Panc1 (cell line): ENCODE measurements around the gene TREM2. TPM values are rescaled to one million over a fixed set of nuclear protein-coding genes. Genes with fewer than 3 reads are reported as not detected.
"Not testable (repeated sequence)": the region's sequence is repeated elsewhere in the genome, so short reads cannot be mapped to it uniquely, and the experiment has no call there.

Source experiments
- ATAC-seq: fragments of 200-7000 bp; cut with Tn5 transposase; 2 replicates; pipeline ENCODE4 v1.9.1; 2020; ENCODE audit warnings: mild to moderate bottlenecking, moderate library complexity
- BruUV-seq: library from RNA; stranded (reverse); fragments of 400-500 nt; replicated peaks from 2 replicates; lab custom pipeline; 2021; lab: Mats Ljungman, UMichigan
- CTCF ChIA-PET: fragments of 300-600 bp; sonication (Branson Sonifier 250); formaldehyde crosslinking; loops from one replicate; lab custom pipeline; 2022; ENCODE audit warnings: antibody characterized with exemption; lab: Charles Lee
- POLR2A ChIA-PET: fragments of 300-600 bp; sonication (Branson Sonifier 250); formaldehyde crosslinking; loops from one replicate; lab custom pipeline; 2022; ENCODE audit warnings: antibody characterized with exemption; lab: Charles Lee
- DNase-seq: peaks from one replicate; pipeline ENCODE4 v3.0.0-alpha.2; 2010; ENCODE audit warnings: low read depth, low spot score
- H3K27ac ChIP-seq: 2 replicates; pipeline ENCODE4 v1.5.1; 2011; ENCODE audit warnings: mild to moderate bottlenecking, low read length, inconsistent platforms
- H3K27me3 ChIP-seq: fragments of 200-500 bp; sonication (Bioruptor generic); 2 replicates; pipeline ENCODE4 v1.6.0; 2014; ENCODE audit warnings: low read length, inconsistent platforms; ENCODE audit not compliant: control insufficient read depth, insufficient read depth
- H3K36me3 ChIP-seq: fragments of 200-500 bp; sonication (Bioruptor generic); 2 replicates; pipeline ENCODE4 v1.5.1; 2014; ENCODE audit warnings: inconsistent platforms, mild to moderate bottlenecking, low read length, moderate library complexity; ENCODE audit not compliant: control insufficient read depth, insufficient read depth
- H3K4me1 ChIP-seq: 2 replicates; pipeline ENCODE4 v1.5.1; 2011; ENCODE audit warnings: inconsistent platforms, mild to moderate bottlenecking, low read length, moderate library complexity; ENCODE audit not compliant: control insufficient read depth, insufficient read depth
- H3K4me3 ChIP-seq, 2 experiments: 2 replicates each; pipeline ENCODE4 v1.5.1; 2011 to 2012; ENCODE audit warnings: low read depth in 2 of 2, low read length in 2 of 2, mild to moderate bottlenecking in 2 of 2, inconsistent platforms in 1 of 2, moderate library complexity in 1 of 2
- H3K9me3 ChIP-seq: fragments of 200-500 bp; sonication (Bioruptor generic); 2 replicates; pipeline ENCODE4 v1.5.1; 2014; ENCODE audit warnings: low read depth, mild to moderate bottlenecking, inconsistent platforms, low read length, moderate library complexity; ENCODE audit not compliant: control insufficient read depth, insufficient read depth
- POLR2AphosphoS5 ChIP-seq: IDR thresholded peaks from 2 replicates; pipeline ENCODE4 v1.6.1; 2012; ENCODE audit warnings: mild to moderate bottlenecking, low read depth, low read length, moderate library complexity
- SIN3A ChIP-seq: IDR thresholded peaks from 2 replicates; pipeline ENCODE4 v1.6.1; 2012; ENCODE audit warnings: low read depth, mild to moderate bottlenecking, low read length, moderate library complexity, borderline replicate concordance; ENCODE audit not compliant: insufficient read depth
- TCF7L2 ChIP-seq: IDR thresholded peaks from 2 replicates; pipeline ENCODE4 v1.6.1; 2011; ENCODE audit warnings: mild to moderate bottlenecking, low read depth, low read length, inconsistent platforms
- in situ Hi-C: cut with HindIII; loops from 2 replicates; pipeline ENCODE4 v1.10.0; 2016; ENCODE audit warnings: low sequenced_read_pairs, low pct_unique_long_range_greater_than_20kb
- intact Hi-C: fragments of 100-400 bp; cut with micrococcal nuclease; formaldehyde crosslinking; loops from one replicate; pipeline ENCODE4 v1.10.0; 2022; ENCODE audit not compliant: unreplicated experiment
- total RNA-seq: library from RNA; stranded (reverse); gene quantifications from one replicate; pipeline ENCODE4 v1.2.1, GENCODE V29; 2021; ENCODE audit not compliant: unreplicated experiment
- TF ChIP-seq, protein P1 (sequence below): fragments of 450-650 bp; IDR thresholded peaks from 2 replicates; pipeline ENCODE4 v1.5.1; 2017; ENCODE audit warnings: mild to moderate bottlenecking
- TF ChIP-seq, protein P2 (sequence below), 2 experiments: IDR thresholded peaks; 2 replicates each; pipeline ENCODE4 v1.6.1; 2011 to 2012; ENCODE audit warnings: low read depth in 2 of 2, control low read depth in 1 of 2, low read length in 1 of 2, mild to moderate bottlenecking in 1 of 2, moderate library complexity in 1 of 2; ENCODE audit not compliant: insufficient read depth in 1 of 2

TREM2 gene
- total RNA-seq, 1 experiment from 2014 or later, result not detected

DNA sequence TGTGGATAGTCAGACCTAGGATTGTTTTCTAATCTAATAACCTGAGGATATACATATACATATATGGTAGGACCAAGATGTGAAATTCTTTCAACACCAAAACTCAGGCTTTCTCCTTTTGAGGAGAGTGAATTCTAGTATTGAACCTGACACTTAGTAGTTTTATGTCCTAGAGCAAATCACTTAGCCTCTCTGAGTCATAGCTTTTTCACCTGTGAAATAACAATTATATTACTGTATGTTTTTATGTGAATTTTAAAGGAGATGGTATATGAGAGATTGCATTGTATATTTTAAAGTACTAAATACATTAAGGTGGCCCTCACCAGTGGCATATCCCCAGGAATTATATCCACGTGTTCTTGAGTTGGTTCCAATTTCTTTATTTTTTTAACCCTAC is 43.4 kb downstream of the TREM2 start:
- intact Hi-C loops, result no loop called here
- in situ Hi-C loops, result no loop called here
- ChIA-PET CTCF (no interaction called here), POLR2A (no interaction called here)
- no peak for DNase-seq
- H3K9me3 ChIP-seq, result no peaks in the 10 kb centered on the region
- no peak for ATAC-seq
- TF ChIP-seq, protein P1, sequence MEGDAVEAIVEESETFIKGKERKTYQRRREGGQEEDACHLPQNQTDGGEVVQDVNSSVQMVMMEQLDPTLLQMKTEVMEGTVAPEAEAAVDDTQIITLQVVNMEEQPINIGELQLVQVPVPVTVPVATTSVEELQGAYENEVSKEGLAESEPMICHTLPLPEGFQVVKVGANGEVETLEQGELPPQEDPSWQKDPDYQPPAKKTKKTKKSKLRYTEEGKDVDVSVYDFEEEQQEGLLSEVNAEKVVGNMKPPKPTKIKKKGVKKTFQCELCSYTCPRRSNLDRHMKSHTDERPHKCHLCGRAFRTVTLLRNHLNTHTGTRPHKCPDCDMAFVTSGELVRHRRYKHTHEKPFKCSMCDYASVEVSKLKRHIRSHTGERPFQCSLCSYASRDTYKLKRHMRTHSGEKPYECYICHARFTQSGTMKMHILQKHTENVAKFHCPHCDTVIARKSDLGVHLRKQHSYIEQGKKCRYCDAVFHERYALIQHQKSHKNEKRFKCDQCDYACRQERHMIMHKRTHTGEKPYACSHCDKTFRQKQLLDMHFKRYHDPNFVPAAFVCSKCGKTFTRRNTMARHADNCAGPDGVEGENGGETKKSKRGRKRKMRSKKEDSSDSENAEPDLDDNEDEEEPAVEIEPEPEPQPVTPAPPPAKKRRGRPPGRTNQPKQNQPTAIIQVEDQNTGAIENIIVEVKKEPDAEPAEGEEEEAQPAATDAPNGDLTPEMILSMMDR, result no peak
- TF ChIP-seq TCF7L2 (no peak), POLR2AphosphoS5 (no peak), SIN3A (no peak)
- TF ChIP-seq, protein P2, sequence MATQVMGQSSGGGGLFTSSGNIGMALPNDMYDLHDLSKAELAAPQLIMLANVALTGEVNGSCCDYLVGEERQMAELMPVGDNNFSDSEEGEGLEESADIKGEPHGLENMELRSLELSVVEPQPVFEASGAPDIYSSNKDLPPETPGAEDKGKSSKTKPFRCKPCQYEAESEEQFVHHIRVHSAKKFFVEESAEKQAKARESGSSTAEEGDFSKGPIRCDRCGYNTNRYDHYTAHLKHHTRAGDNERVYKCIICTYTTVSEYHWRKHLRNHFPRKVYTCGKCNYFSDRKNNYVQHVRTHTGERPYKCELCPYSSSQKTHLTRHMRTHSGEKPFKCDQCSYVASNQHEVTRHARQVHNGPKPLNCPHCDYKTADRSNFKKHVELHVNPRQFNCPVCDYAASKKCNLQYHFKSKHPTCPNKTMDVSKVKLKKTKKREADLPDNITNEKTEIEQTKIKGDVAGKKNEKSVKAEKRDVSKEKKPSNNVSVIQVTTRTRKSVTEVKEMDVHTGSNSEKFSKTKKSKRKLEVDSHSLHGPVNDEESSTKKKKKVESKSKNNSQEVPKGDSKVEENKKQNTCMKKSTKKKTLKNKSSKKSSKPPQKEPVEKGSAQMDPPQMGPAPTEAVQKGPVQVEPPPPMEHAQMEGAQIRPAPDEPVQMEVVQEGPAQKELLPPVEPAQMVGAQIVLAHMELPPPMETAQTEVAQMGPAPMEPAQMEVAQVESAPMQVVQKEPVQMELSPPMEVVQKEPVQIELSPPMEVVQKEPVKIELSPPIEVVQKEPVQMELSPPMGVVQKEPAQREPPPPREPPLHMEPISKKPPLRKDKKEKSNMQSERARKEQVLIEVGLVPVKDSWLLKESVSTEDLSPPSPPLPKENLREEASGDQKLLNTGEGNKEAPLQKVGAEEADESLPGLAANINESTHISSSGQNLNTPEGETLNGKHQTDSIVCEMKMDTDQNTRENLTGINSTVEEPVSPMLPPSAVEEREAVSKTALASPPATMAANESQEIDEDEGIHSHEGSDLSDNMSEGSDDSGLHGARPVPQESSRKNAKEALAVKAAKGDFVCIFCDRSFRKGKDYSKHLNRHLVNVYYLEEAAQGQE (IDR thresholded peaks at IDR 0.05; ENCODE audit: insufficient read depth in 1 of 2, low read depth in 2 of 2, low read length in 1 of 2), result no peak
- no peaks in the 10 kb centered on the region for H3K36me3 ChIP-seq
- no peaks in the 10 kb centered on the region; the same call in 1 of the 2 replicates for H3K27me3 ChIP-seq
- no peaks in the 10 kb centered on the region for H3K4me1 ChIP-seq
- H3K27ac ChIP-seq, result no peak overlapping the region
- BruUV-seq, result no TSS peak
- no peak overlapping the region for H3K4me3 ChIP-seq

DNA sequence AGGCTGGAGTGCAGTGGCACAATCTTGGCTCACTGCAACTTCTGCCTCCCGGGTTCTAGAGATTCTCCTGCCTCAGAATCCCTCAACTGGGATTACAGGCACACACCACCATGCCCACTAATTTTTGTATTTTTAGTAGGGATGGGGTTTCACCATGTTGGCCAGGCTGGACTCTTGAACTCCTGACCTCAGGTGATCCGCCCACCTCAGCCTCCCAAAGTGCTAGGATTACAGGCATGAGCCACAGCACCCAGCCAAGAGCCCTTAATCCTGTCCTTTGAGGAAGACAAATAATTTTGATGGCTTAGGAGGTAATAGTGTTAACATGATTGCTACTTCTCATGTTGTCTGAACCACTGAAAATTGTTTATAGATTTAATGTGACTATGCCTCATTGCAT is 47.9 kb downstream of the TREM2 start:
- BruUV-seq, result not testable (repeated sequence)

DNA sequence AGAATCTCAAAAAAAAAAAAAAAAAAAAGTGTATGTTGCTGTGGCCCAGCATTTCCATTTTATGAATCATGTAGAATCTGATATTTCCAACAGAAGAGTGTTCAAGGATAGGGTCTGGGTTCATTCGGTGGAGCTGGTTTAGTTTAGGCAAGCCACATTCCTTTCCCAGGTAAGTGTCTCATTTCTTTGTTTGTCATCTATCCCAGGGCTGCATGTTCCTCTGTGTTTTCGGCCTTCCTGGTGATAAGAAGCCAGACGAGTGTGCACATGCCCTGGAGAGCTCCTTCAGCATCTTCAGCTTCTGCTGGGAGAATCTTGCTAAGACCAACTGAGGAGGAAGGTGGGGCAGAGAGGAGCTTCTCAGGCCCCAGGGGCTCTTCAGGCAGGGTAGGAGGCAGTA is 51.9 kb downstream of the TREM2 start:
- DNase-seq (no peak), ATAC-seq (no peak)
- ChIA-PET POLR2A (no interaction called here), CTCF (no interaction called here)
- no peaks in the 10 kb centered on the region for H3K36me3 ChIP-seq
- H3K4me1 ChIP-seq, result no peaks in the 10 kb centered on the region
- no peak overlapping the region for H3K27ac ChIP-seq
- TF ChIP-seq POLR2AphosphoS5, result no peak
- no peak for TF ChIP-seq TCF7L2
- TF ChIP-seq, protein P1, result no peak
- no TSS peak for BruUV-seq
- intact Hi-C loops (no loop called here), in situ Hi-C loops (no loop called here)
- H3K27me3 ChIP-seq, result no peaks in the 10 kb centered on the region; the same call in 1 of the 2 replicates
- no peak overlapping the region for H3K4me3 ChIP-seq
- H3K9me3 ChIP-seq, result no peaks in the 10 kb centered on the region

More for the DNA sequence above, 47.9 kb downstream of the TREM2 start:
- H3K4me3 ChIP-seq, DNase-seq, H3K27me3 ChIP-seq, H3K9me3 ChIP-seq, H3K27ac ChIP-seq, intact Hi-C loops, POLR2A ChIA-PET, in situ Hi-C loops, H3K36me3 ChIP-seq, CTCF ChIA-PET, H3K4me1 ChIP-seq, ATAC-seq: not testable (repeated sequence)

Other genes with a start within 250 kb of the TREM2 start
- gene UNC5CL, start 123.9 kb downstream of the TREM2 start, total RNA-seq, result 0.36 TPM
- gene TSPO2, start 120.6 kb downstream of the TREM2 start, total RNA-seq, result not detected
- gene APOBEC2, start 109.9 kb downstream of the TREM2 start, total RNA-seq, result not detected
- gene OARD1, start 90.8 kb downstream of the TREM2 start, total RNA-seq, result 18.2 TPM
- 34.7 TPM for gene NFYA, start 90.1 kb downstream of the TREM2 start, total RNA-seq
- gene TREML1, start 8.8 kb downstream of the TREM2 start, total RNA-seq, result not detected
- not detected for gene TREML2, start 38.0 kb upstream of the TREM2 start, total RNA-seq
- gene TREML4, start 65.2 kb upstream of the TREM2 start, total RNA-seq, result not detected
- not detected for gene TREM1, start 123.6 kb upstream of the TREM2 start, total RNA-seq
- gene NCR2, start 172.5 kb upstream of the TREM2 start, total RNA-seq, result not detected